Stimulated activated CD4-positive, alpha-beta T cell treated with anti-CD3 and anti-CD28 coated beads, Interleukin-1b, Interleukin-23, amount 100 ng/mL, for 4 hours (primary cell): ENCODE measurements around the gene GNG12.
A peak's percentile ranks its signal among the peaks of the same experiment; 100 is the strongest.

ENCODE experiments used
- DNase-seq, 2 donors: peaks; one replicate each; pipeline ENCODE4 v3.0.0-alpha.2; 2020; ENCODE audit warnings: low read depth in 2 of 2

GNG12 gene

GRCh38 chr1:67708606-67709005 is 124.7 kb downstream of the GNG12 start:
- no peak for DNase-seq

- no peak for DNase-seq
Measured at GRCh38 chr1:67705735-67706453, 127.4 kb downstream of the GNG12 start.

GRCh38 chr1:67704351-67704750 is 128.9 kb downstream of the GNG12 start:
- DNase-seq, result no peak

- DNase-seq, result no peak
Measured at GRCh38 chr1:67701876-67702275, 131.4 kb downstream of the GNG12 start.

- no peak for DNase-seq
Measured at GRCh38 chr1:67700692-67701410, 132.4 kb downstream of the GNG12 start.

- DNase-seq, result no peak
Measured at GRCh38 chr1:67700220-67700619, 133.0 kb downstream of the GNG12 start.

- no peak for DNase-seq
Measured at GRCh38 chr1:67696708-67697107, 136.6 kb downstream of the GNG12 start.

- DNase-seq, result no peak
Measured at GRCh38 chr1:67695963-67696362, 137.3 kb downstream of the GNG12 start.

- DNase-seq, result no peak
Measured at GRCh38 chr1:67691712-67692111, 141.6 kb downstream of the GNG12 start.

- no peak for DNase-seq
Measured at GRCh38 chr1:67690411-67690810, 142.9 kb downstream of the GNG12 start.

- DNase-seq, result no peak
Measured at GRCh38 chr1:67690018-67690363, 143.3 kb downstream of the GNG12 start.

GRCh38 chr1:67689267-67690017 is 143.8 kb downstream of the GNG12 start:
- no peak for DNase-seq

GRCh38 chr1:67688526-67689219 is 144.6 kb downstream of the GNG12 start:
- no peak for DNase-seq

- no peak for DNase-seq
Measured at GRCh38 chr1:67687649-67688048, 145.6 kb downstream of the GNG12 start.

GRCh38 chr1:67687198-67687545 is 146.1 kb downstream of the GNG12 start:
- DNase-seq, result no peak

GRCh38 chr1:67686267-67687197 is 146.7 kb downstream of the GNG12 start:
- peak; percentile 17 to 32 for DNase-seq

GRCh38 chr1:67685558-67686266 is 147.6 kb downstream of the GNG12 start:
- DNase-seq, result peak; percentile 47 to 55

- peak; percentile 73 to 83 for DNase-seq
Measured at GRCh38 chr1:67685067-67685557, 148.2 kb downstream of the GNG12 start, which contains the start of gene GADD45A. TSS of gene GADD45A (plus strand) at chr1:67685201. CDS start at chr1:67685495, 294 bp downstream.

GRCh38 chr1:67684526-67685066 is 148.7 kb downstream of the GNG12 start:
- DNase-seq, result no peak
